TTC549 (cell line): ENCODE measurements around the gene RANGRF.

Experiments used
- FAIRE-seq: peaks from 2 replicates; lab custom pipeline; 2012; peaks lifted over from hg19 to GRCh38; lab: Jason Lieb, UNC

Gene RANGRF

DNA sequence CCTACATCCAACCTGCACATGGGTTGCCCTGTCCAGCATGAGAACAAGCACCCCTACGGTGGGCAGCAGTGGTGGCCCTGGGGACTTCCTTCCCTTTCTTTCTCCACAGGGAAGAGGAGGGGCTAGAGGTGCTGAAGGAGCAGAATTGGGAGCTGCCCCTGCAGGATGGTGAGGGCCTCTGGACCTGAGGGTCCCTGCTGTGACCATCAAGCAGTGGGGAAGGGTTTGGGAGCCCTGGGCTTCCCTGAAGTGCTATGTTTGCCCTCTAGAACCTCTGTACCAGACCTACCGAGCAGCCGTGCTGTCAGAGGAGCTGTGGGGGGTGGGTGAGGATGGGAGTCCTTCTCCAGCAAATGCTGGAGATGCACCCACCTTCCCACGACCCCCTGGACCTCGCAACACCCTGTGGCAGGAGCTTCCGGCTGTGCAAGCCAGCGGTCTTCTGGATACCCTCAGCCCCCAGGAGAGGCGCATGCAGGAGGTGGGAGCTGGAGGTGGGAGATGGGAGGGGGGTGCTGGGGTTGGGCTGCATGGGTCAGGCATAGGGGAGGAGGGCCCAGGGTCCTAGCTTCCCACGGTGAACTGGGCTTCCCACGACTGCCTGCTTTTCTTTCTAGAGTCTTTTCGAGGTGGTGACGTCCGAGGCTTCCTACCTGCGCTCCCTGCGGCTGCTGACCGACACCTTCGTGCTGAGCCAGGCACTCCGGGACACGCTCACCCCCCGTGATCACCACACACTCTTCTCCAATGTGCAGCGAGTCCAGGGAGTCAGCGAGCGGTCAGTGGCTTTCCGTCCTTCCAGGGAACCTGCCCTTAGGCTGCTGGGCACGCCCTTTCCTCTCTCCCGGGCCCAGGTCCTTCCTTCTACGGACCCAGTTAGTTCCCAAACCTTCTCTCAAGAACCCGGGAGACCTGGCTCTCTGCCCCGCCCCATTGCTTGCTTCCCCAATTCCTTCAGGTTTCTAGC lies 26.6 kb downstream of the RANGRF start:
- no peak for FAIRE-seq

GRCh38 chr17:8315764-8316217 lies 27.3 kb downstream of the RANGRF start:
- no peak for FAIRE-seq

- FAIRE-seq, result no peak
These were observed 29.8 kb downstream of the RANGRF start for GRCh38 chr17:8318010-8318935.

- FAIRE-seq, result no peak
These were observed 31.8 kb downstream of the RANGRF start for GRCh38 chr17:8320262-8320661.

DNA sequence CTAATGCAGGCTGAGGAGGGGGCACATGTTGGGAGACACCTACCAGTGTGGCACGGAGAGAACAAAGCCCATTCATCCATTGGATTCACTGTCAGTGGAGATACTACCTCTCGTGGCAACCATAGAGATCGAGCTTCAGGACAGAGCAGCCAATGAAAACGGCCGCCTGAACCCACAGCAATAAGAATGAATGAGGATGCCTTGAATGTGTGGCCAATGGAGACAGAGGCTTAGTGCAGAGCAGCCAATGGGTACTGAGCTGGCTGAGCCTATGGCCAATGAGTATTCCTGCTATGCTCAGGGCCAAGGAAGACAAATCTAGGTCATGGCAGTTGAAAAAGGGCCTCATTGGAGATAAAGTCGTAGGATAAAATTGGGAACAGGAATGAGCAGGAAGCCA lies 32.5 kb downstream of the RANGRF start:
- no peak for FAIRE-seq

DNA sequence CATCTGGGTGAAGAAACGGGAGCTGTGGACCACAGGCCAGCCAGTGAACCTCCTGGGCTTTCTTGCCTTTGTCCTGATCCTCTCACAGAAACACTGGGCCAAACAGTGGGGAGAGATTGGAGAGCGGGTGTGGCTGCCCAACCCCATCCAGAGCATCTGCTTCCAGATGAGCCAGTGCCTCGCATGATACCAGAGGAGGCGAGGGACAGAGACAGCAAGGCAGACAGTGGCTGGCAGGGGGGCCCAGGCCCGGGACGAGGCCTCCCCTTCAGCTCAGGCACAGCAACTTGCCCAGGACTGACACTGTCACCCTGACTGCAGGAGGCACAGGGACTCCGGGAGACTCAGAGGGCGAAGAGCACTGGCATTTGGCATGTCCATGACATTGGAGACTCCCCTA lies 33.6 kb downstream of the RANGRF start:
- FAIRE-seq, result no peak

DNA sequence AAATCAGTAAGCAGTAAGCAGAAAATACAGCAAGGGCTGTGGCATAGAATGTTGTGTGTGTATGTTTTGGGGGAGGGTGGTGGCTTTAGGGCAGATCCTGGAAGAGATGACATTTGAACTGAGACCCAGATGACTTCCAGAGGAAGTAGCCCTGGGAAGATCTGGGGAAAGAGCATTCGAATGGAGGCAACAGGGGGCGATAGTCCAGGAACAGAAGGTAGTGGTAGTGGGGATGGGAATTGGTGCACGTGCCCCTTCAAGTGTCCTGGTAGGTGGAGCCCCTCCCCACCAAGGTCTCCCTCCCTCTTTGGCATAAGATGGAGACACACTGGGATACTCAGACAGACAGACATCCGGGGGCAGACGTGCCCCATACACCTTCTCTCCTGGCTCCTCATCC lies 35.7 kb downstream of the RANGRF start:
- no peak for FAIRE-seq

- FAIRE-seq, result no peak
These were observed 36.5 kb downstream of the RANGRF start for GRCh38 chr17:8324923-8325322.

GRCh38 chr17:8326511-8327302 lies 38.2 kb downstream of the RANGRF start:
- no peak for FAIRE-seq

- FAIRE-seq, result no peak
These were observed 38.8 kb downstream of the RANGRF start for GRCh38 chr17:8327303-8327649.

DNA sequence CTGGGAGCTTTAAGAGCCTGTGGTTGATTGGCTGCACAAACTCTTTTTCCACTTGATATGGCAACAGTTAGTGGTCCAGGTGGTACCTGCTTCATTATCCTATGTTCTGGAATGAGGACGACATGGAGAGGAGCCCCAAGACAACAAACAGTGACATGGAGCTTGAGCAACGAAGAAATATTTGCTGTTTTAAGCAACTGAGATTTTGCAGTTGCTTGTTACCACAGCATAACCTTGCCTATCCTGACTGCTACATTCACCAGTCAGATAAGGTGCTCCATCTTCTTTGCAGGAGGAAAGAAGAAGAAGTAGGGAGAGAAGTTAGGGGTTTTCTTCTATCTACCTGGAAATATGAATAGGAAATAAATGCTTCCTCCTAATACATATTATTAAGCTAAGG lies 43.7 kb downstream of the RANGRF start:
- no peak for FAIRE-seq

- FAIRE-seq, result no peak
These were observed 44.2 kb downstream of the RANGRF start for GRCh38 chr17:8332688-8333087.

DNA sequence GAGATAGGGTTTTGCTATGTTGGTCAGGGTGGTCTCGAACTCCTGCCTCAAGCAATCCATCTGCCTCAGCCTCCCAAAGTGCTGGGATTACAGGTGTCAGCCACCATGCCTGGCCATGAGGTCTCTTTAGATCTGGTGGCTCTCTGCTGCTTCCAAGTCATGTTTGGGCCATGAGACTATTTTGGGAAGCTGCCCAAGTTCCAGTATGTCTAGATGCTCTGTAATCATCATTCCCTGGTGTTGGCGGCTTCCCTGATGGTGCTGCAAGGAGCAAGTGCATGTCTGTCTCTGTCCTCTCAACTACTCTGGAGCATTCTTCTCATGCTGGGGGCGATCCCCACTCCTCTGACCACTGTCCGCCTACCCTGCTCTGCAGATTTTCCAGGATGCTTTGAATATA lies 44.8 kb downstream of the RANGRF start:
- FAIRE-seq, result no peak

DNA sequence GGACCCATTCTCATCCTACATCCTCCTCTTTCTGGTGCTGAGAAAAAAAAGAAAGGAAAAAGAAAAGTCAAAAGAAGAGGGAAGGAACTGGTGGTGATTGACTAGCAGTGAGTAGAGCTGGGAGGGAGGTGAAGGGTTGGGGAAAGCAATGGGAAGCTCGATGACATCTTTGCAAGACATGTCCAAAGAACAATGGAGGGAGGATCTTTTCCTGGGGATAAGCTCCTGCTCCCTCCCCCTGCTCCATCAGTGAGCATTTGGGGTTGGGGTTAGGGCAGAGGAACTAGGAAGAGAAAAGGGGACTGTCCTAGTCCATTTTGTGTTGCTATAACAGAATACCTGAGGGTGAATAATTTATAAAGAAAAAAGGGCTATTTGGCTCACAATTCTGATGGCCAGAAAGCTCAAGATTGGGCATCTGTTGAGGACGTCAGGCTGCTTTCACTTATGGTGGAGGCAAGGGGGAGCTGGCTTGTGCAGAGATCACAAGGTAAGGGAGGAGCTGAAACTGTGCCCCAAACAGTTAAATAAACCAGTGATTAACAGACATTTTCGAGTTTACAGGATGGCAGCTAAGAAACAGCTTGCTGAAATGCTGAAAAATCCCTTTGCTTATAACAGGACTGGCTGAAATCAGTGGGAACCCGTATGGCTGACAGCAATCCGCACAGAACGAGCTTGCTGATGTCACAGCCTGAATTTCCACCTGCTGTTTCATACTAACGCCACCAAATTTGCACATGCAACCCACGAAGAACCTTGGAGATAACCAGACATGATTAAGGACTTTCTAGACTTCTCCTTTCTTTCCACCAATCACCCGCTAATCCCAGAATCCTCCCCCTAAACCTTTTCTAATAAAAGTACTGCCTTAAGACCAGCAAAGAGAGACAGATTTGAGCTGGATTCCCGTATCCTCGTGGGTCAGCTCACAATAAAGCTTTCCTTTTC lies 49.6 kb downstream of the RANGRF start:
- no peak for FAIRE-seq

DNA sequence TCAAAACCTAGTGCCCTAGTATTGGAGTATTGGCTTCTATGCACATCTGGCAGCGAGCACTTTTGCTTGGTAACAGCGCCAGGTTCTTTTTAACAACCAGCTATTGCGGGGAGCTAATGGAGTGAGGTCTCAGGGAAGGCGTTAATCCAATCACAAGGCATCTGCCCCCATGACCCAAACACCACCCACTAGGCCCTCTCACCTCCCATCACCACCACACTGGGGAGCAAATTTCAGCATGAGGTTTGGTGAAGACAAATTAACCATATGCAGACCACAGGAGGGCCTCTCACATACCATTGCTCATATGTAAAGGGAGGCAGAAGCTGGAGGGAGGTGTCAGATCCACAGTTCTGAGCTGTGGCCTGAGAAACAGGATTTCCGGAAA lies 50.3 kb downstream of the RANGRF start:
- FAIRE-seq, result no peak

GRCh38 chr17:8339540-8339939 lies 51.1 kb downstream of the RANGRF start, which contains the start of gene ODF4:
ODF4 (plus strand) TSS chr17:8339840; CDS start chr17:8340052, 212 bp downstream.
- FAIRE-seq, result no peak
